SHP77 treated with DMSO at 0.1 percent for 48 hours (cell line): ENCODE data around the gene ARHGAP4.

Source experiments
- DNase-seq: peaks from one replicate; lab custom pipeline; 2025; lab: John Stamatoyannopoulos, UW

Gene ARHGAP4

DNA sequence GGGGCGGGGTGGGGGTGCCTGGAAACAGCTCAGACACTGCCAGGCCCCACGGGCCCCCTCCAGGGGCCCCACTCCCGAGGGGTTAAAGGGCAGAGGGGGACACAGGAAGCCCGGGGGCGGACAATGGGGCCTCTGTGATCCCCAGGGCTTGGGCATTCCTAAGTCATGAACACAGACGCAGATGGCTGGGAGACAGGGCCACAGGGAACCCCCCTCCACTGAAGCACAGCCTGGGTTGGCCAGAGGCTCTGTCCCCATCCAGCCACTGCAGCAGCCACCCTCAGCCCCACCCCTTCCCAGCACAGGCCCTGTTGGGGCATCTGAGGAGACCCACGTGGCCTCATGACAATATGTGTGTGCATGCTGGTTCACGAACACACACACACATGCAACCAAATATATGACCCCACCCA, 44.0 kb downstream of the ARHGAP4 start:
- DNase-seq, result no peak

DNA sequence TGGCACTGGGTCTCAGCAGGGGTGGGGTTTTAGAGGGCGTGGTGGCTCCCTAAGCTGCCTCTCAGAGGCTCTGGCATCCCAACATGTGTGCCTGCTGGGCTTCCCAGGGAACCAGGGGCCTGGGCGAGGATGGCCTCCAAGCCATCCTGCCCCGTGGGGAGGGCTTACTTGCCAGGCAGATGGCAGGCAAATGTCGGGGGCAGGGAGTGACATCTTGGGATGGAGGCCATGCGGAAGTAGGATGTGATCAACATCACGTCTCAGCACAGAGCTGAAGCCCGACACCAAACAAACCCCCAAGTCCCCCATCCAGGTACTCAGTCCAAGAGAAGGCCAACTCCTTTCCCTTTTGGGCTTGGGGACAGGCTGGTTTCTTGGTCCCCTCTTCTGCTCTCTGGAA, 44.8 kb downstream of the ARHGAP4 start:
- DNase-seq, result no peak

DNA sequence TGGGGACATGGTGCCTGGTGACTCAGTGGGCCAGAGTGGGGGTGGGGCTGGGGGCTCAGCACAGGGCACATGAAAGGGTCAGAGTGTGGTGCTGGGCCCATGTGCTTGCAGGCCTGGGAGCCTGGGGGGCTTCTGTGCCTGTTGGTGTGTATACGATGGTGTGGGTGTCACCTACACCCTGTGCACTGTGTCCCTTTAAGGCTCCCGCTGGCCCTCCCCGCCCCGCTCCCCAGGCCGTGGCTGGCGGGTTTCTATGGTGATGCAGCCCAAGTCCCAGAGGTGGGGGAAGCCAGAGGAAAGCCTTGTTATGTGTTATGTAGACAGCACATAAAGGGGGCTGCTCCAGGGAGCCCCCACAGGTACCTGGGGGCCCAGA, 45.6 kb downstream of the ARHGAP4 start:
- DNase-seq, result no peak

DNA sequence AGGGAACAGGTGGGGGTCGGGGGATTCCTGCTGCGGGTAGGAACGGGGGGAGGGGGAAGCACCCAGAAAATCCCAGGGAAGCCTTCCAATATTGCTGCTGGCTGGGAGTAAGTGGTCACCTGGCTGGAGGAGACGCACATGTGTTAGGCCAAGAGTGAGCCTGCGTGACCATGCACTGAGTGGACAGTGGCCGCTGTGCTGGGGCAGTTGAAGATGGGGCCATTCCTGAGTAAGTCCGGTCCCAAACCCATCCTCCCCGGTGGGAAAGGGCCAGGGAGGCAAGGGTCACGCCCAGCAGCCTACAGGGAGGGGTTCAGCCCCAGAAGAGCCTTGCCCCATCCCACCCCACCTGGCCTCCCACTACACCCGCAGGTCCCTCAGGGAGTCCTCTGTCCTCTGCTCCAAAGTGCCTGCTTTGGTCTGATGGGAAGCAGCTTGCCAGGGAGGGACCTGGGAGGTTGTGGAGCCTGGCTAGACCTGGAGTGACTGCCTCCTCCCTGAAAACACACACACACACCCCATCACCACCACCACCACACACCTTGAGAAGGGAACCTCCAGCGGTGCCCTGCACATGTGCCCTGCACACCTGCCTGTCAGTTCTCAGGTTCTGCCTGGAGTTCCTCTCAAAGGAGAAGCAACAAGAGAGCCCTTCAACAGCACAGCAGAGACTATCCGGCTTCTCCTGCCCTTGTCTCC, 46.2 kb downstream of the ARHGAP4 start:
- no peak for DNase-seq

DNA sequence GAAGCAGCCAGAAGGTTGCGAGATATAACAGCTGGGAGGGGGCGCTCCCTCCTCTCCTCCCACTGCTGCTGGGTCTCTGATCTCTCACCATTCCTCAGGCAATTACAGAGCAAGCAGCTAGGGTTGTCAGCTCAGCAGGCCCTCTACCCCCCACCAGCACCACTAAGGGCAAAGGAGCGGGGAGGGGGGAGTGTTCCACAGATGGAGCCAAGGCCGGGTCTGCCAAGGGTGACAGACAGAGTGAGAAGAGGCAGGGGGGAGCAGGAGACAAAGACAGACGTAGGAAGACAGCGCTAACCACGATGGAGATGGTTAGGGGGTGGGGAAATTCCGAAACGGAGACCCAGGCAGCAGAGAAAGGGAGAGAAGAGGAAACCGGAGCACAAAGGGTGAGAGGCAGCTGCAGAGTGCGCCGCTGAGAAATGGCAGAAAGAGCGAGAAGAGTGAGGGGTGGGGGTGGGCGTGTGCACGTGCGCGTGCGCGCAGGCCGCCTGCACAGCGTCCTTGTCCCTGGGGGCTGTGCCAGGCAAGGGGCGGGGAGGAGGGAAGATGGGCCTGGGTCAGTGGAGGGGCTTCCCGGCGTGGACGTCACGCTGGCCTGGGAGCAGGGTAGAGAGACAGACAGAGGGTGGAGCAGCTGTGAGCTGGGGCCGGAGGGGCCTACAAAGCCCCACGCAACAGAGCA, 47.0 kb downstream of the ARHGAP4 start:
- DNase-seq, result no peak

DNA sequence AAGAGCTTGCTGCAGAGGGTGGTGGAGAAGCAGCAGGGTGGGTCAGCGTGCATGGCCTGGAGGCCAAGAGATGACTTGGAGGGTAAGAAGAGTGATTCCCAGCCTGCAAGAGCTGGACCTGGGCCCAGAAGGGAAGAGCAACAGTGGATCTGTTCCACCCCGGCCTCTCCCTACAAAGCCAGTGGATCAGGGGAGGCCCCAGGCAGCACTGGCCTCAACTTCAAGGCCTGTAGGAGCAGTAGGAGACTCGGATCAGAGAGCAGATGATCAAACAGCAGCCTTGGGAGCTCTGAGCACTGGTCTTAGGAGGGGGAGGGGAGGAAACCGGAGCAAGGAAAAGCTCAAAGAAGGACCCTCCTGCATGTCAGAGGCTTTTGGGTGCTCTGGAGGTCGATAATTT, 47.7 kb downstream of the ARHGAP4 start:
- no peak for DNase-seq

DNA sequence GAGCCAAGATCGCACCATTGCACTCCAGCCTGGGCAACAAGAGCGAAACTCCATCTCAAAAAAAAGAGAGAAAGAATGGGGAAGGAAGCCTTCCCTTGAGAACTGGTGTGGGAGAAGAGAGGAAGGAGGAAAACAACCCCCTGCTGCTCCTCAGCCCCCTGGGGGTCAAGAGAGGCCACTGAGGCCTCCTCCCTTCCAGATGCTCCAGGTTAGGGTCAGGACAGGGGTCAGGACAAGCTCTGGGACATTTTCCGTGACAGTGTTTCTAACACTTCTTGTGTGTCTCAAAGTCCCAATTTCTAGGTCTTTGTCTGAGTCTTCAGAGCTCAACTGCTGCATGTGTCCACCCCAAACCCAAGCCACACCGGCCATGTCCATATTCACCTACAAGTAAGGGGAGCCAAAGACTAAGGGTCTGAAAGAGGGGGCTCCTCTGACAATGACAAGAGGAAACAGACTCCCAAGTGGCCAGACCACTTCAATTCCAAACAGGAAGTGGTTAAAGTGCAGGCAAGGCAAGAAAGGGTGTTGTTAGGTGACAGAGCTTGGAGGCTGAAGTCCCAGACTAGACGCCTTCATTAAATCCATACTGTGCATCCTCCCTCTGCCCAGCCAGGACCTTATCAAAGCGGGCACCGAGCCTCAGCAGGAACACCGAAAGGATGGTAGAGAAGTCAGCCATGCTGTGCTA, 48.3 kb downstream of the ARHGAP4 start:
- no peak for DNase-seq

DNA sequence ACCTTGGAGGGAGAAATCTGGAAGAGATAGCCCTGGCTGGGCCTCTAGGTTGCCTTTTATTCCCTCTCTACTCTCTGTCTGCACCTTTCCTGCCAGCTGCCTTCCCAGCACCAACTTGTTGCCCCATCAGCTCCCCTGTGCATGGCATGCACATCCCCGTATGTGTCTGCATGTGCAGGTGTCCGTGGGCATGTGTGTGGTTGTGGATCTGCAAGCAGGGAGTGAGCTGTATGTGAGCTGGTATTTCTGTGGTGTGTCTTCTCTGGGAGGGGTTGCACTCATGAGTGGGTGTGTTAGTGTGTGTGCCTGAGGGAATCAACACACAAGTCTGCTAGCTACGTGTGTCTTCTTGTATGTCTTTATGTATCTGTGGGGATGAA, 50.0 kb downstream of the ARHGAP4 start:
- DNase-seq, result no peak

DNA sequence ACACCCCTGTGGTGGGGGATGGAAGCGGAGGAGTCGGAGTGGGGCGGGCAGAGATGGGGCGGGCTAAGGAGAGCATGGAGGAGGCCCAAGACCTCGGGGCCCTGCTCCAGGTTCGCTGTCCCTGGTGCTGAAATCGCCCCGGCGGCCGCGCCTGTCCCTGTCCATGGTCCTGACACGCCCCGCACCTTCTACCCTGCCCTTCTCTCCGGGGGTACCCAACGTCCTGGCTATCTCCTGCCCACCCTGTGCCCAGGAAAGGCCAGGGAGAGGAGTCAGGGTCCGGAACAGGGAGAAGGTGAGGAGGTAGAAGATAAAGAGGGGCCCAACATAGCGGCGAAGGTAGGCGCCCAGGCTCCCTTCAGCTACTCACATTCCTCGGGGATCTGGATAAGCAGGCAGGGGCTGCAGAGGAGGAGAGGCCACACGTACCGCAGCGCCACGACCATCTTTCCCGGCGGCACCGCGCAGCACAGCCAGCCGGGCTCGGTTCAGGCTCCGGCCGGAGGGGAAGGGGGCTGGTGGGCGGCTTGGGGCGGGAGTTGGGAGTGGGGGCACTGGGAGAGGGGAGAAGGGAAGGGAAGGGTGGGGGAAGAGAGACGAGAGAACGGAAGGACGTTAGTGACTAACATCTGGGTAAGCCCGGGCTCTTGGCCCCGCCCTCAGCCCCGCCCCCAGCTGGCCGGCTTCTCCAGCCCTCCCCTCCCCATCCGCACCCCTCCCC, 50.5 kb downstream of the ARHGAP4 start:
- DNase-seq, result no peak

DNA sequence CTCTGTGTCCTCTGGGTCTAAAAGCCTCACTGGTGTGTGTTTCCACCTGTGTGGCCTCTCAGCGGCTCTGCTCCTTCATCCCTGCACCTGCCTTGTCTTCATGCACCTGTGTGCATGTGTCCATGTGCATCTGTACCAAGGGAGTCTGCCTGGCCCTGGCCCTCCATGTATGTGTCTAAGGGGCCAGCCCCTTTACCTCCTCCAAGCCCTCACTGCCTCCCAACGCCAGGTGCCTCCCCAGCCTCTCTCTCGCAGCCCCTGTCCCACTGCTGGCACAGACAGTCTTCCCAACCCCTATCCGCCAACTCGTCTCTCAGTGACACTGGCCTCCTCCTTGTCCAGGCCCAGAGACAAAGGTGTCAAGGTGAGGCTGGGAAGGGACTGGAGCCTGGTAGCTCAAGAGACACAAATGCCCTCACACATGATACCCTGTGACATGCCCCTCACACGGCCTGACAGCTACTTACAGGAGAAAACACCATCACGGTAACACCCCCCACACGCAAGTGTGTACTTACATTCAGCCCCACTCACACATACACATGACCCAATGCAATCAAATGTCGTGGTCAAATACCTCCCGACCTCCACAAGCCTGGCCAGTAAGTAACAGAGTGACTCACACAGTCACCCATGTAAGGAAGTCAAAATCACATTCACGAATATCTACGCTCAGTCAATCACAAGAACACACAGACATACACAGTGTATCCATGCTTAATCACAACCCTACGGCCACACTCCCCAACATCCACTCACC, 51.5 kb downstream of the ARHGAP4 start:
- DNase-seq, result no peak

DNA sequence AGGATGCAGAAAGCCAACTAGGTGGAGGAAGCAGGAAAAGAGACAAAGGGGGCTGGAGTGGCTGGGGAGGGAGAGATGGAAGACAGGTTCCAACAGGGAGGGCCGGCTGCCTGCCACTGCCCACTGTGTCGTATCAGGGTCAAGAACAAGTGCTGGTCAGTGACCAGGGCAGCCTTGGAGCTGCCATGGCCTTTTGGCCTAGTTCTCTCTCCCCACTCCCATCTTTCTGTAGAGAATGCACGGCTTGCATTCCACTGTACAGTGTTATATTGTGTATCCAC, 52.0 kb downstream of the ARHGAP4 start:
- DNase-seq, result no peak

DNA sequence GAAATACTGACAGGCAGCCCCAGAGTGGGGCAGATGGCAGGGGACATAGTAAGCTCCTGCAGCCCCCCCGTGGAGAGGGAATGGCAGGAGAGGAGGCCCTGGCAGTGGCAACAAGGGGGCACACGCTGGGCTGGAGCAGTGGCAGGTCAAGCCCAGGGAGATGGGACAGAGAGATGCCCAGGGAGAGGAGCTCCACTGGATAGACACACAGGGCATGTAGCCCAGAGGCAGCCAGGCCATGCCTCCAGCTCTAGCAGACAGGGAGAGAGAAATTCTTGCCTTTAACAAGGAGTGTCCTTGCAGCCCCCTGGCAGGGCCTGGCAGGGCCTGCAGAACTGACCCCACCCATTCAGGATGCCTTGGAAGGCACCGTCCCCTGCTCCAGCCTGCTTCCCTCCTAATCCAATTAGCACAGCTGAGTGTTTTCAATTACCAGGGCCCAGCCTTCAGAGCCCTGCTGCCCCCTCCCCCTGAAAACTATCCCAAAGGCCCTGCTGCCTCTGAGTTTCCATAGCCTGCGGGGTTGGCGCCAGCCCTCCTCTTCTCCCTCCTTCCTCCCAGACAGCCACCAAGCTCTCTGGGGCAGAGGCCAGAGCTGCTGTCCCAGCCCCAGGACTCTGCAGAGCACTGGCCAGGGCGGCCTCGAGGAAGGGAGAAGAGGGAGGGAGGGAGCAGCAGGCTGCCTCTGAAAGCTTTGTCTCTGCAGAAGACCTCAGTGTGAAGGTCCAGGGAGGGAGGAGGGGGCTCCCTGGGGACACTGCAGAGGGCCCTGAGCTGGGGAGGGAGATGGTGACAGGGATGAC, 52.6 kb downstream of the ARHGAP4 start:
- no peak for DNase-seq

DNA sequence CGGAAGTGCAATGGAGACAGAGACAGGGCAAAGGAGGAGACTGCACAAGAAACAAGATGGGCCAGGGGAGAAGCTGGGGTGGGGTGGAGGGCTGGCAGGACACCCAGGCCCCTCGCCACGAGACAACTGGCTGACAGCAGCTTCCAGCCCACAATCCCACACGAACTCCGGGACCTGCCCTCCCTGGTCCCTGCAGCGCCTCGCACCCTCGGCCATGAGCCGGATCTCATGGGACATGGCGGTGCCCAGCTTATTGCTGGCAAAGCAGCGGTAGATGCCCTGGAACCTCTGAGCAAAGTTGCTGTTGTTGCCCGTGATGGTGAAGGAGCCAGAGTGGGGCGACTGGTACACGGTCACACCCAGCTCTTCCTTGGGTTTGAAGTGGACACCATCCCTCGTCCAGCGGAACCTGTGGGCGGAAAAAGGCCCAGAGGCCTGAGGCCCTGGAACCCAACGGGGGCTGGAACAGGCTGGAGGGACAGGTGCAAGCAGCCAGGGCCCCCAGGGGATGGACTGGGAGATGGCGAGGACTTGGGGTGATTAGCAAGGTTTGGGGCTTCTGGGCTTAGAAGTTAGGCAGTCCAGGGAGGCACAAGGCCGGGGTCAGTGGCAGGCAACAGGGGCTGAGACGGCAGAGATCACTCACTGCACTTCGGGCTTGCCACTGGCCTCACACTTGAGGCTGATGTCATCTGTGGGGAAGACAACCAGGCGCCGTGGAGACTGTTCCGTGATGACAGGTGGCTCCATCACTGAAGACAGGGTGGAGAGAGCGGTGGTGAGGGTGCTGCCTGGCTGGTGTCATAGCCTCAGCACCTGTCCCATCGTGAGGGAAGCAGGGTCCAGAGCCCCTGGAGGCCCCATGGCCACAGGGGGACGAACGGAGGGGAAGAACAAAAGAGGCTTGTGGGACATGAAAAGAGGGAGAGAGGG, 53.9 kb downstream of the ARHGAP4 start:
- DNase-seq, result no peak

DNA sequence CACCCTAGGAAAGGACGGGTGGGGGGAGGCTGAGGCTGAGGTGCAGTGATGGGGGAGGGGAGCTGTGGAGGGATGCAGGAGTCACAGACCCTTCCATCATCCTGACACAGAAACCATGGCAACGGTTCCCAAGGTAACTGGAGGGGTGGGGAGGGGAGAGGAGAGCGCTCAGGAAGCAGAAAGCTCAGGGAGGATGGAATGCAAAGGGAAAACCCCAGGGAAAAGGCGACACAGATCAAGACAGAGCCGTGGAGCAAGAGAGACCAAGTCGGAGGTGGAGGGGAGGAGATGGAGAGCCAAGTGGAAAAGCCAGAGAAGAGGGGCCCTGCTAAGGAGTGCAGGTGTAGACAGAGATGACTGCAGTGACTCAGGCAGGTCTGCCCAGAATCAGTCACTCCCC, 54.6 kb downstream of the ARHGAP4 start:
- no peak for DNase-seq

DNA sequence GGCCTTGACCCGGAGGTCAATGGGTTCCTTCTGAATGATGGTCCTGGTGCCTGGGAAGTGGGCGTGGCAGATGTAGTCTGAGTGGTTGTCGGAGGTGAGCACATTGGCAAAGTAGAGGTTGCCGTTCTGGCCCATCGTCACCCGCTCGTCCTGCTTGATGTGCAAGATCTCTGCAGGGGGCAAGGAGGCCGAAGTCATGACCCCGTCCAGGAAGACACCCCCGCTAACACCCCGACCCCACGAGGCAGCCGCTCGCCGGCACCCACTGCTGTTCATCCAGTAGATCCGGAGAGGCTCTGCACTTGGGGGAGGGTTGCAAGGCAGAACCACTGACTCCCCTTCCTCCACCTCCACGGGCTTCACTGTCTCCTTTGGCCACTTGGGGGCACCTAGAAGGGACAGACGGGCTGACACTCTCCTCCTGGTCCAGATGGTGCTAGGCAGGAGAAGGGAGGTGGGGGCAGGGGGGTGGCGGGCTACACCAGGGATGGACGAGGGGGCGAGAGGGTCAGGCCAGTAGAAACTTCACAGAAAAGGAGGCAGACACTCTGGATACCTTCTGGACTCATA, 55.2 kb downstream of the ARHGAP4 start:
- DNase-seq, result no peak

DNA sequence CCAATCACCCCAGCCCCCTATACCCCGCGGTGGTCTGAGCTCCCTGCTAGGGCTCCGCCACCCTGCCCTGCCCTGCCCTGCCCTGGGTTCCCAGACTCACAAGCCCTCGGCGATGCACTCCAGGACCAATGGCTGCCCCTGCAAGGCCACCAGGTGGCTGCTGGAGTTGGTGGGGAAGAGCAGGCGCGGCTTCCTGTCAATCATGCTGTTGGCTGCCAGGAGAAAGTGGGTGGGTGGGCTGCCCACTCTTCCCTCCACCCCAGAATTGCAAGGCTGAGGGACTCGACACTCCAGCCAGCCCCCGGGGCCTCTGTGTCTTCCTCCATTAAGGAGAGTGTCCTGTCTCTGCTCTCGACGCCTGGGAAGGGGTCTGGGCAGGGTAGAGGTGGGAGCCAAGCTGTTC, 55.8 kb downstream of the ARHGAP4 start:
- no peak for DNase-seq

DNA sequence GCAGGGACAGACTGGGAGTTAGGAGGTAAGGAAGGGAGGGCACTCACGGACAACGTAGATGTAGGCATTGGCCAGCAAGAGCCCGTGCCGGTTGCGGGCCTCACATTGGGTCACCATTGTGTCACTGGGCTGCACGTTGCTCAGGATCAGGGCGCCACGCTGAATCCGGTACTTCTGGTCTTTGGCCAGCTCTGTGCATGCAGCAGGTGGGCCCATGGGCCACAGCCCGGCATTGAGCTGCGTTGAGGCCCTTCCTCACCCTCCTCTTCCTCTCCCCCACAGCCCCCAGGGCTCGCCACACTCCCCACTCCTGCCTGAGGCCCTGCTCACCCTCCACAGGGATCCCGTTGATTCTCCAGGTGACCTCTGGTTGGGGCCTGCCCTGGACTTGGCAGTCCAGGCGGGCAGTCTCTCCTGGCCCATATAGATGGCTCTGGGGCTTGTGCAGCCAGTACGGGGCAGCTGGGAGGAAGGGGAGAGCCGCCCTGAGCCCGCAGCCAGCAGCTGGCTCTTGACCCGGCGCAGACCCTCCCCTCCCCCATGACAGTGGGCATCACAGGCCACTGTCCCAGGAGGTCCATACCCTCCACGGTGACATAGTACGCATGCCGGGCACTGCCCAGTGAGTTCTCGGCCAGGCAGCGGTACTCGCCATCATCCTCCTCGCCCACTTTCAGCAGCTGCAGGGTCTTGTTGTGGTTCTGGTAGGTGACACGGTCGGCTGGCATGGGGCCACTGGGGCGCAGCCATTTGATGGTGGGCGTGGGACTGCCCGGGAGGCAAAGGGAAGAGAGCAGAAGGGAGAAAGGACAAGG, 56.4 kb downstream of the ARHGAP4 start:
- no peak for DNase-seq

DNA sequence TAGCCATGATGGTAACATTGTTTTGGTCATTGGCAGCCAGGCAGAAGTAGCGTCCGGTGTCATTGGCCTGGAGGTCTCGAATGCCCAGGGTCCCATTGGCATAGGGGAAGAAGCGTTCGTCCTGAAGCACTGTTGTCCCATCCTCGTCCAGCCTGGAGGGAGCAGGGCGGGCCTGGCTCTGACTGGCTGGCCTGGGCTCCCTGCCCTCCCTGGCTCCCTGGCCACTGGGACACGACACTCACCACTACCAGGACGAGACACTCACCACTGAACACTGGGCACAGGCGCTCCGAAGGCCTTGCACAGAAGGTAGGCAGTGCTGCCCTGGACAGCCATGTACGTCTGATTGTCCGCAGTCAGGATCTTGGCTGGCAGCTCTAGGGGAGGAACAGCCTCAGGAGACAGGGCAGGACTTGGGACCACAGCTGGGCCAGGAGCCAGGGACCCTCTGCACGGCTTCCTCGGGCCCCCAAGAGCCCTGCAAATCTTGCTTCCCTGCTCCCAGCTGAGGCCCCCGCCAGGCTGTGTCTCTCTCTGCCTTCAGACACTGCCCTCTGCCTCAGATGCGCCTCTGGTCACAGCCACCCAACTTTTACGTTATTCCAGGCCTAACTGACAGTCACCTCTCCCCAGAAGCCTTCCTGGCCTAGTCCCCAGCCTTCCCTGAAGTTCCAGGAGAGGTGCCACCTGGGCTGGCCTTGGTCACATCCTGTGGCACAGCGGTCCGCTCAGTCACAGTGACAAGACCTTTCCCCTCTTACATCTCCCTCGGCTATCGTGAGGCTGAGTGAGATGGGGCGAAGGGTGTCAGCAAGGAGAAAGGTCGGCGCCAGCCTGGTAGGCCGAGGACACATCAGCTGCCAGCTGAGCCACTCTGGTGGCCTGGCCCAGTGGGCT, 57.2 kb downstream of the ARHGAP4 start:
- DNase-seq, result no peak
